ENCODE measurements around the gene RPS21.

RPS21 gene

DNA sequence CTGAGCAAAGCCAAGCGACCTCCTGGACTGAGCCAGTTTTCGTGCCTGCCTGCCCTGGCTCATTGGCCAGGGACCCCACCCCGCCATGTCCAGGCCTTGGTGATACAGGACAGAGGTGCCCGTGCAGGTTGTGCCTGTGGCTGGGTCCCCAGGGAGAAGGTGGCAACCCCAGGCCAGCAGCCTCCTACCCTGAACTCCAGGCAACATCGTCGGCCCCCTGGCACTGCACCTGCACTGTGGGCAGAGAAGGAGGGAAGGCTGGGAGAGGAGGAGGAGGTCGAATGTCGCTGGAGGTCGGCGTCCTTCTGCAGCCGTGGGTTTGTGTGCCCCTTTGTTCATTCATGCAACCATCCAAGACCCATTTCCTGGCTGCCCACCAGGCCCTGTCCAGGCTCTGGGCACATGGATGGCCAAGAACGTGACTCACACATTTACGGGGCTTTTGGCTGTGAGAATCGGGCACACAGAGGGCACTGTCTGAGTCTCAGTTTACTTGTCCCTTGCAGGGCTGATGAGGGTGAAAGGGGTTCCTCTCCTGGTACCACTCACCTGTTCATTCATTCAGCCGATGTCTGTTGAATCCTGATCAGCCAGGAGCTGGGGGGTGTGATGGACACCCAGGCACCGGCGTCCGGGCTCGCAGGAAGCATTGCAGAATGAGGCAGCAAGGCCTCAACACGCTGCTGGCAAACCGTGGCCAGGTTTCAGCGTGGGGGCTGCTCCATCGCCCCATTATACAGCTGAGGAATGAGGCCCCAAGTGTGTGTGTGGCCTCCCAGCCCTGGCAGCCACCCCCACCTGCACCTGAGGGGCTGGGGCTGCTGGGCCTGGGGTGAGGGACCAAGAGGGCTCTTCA is 42.8 kb downstream of the RPS21 start:
- Histone ChIP-seq H3K4me2 (ENCODE audit: low read length, poor library complexity, severe bottlenecking) (no peak overlapping the region), H3K23ac (ENCODE audit: low read length in 2 of 2) (no peak overlapping the region), H3K27me3 (ENCODE audit: control insufficient read depth in 1 of 2, insufficient read depth in 1 of 2, low read length in 2 of 2) (peaks cover 52 to 90% of the 10 kb centered on the region in 2 experiments), H4K91ac (ENCODE audit: low read length) (no peak overlapping the region), H3K4ac (ENCODE audit: low read depth in 1 of 2, low read length in 2 of 2) (no peak overlapping the region), H3K36me3 (ENCODE audit: control insufficient read depth in 1 of 2, insufficient read depth in 2 of 2, low read depth in 1 of 2, low read length in 2 of 2) (no peaks in the 10 kb centered on the region), H3K27ac (ENCODE audit: low read length, poor library complexity, severe bottlenecking) (no peak overlapping the region), H3K4me1 (ENCODE audit: control insufficient read depth, insufficient read depth, low read depth, low read length) (peaks cover 9% of the 10 kb centered on the region), H2AFZ (ENCODE audit: low read depth, low read length) (no peak overlapping the region), H2BK12ac (ENCODE audit: low read length in 2 of 2) (no peak overlapping the region), H2BK15ac (ENCODE audit: low read depth, poor library complexity, severe bottlenecking) (no peak overlapping the region), H3K14ac (ENCODE audit: low read length in 2 of 2) (no peak overlapping the region), H2BK5ac (ENCODE audit: low read depth, low read length, poor library complexity, severe bottlenecking) (no peak overlapping the region), H3K4me3 (ENCODE audit: insufficient read depth in 1 of 2, low read depth in 1 of 2, low read length in 2 of 2) (no peak overlapping the region), H3K18ac (ENCODE audit: low read depth in 1 of 2, low read length in 2 of 2) (no peak overlapping the region), H3K9ac (ENCODE audit: low read length) (no peak overlapping the region), H4K8ac (ENCODE audit: low read length) (no peak overlapping the region), H2AK5ac (ENCODE audit: low read length, severe bottlenecking) (no peak overlapping the region), H3K9me3 (ENCODE audit: control insufficient read depth, low read length) (no peaks in the 10 kb centered on the region), H2BK120ac (ENCODE audit: low read depth, low read length) (no peak overlapping the region), H3K79me1 (replicated peaks; ENCODE audit: low read length, poor library complexity, severe bottlenecking) (no peaks in the 10 kb centered on the region)
- WGBS: 87% methylated on average over 22 of the region's 23 CpGs
- DNase-seq: no peak

DNA sequence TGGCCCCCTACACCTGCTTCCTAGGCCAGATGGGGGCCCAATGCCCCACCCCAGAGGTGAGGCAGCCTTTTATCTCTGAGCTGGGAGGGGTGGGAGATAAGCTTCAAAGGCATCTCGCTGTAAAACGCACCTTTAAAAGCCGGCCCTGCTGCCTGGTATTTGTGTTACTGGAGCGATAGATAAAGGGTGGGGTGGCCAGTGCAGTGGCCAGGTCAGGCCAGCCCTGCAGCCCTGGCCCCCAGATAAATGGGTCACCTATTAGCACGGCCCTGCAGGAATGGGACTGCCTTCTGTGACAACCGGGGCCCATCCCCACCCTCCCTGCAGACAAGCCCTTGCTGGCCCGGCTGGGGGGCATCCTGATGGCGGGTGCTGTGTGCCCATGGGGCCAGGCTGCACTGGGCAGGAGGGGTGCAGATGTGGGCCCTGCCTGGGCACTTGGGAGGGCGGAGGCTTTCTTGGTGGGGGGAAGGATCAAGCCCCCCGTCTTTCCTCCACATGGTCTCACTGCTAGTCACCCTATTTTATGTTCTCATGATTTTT is 43.5 kb downstream of the RPS21 start:
- H3K36me3 ChIP-seq (ENCODE audit: control insufficient read depth in 1 of 2, insufficient read depth in 2 of 2, low read depth in 1 of 2, low read length in 2 of 2): no peaks in the 10 kb centered on the region
- no peak overlapping the region for H3K9ac ChIP-seq (ENCODE audit: low read length)
- H3K4me2 ChIP-seq (ENCODE audit: low read length, poor library complexity, severe bottlenecking): no peak overlapping the region
- no peak overlapping the region for H3K14ac ChIP-seq (ENCODE audit: low read length in 2 of 2)
- H2AK5ac ChIP-seq (ENCODE audit: low read length, severe bottlenecking): no peak overlapping the region
- no peak for DNase-seq
- H3K4ac ChIP-seq (ENCODE audit: low read depth in 1 of 2, low read length in 2 of 2): no peak overlapping the region
- H2BK5ac ChIP-seq (ENCODE audit: low read depth, low read length, poor library complexity, severe bottlenecking): no peak overlapping the region
- H4K8ac ChIP-seq (ENCODE audit: low read length): no peak overlapping the region
- no peak overlapping the region for H3K18ac ChIP-seq (ENCODE audit: low read depth in 1 of 2, low read length in 2 of 2)
- H2BK15ac ChIP-seq (ENCODE audit: low read depth, poor library complexity, severe bottlenecking): no peak overlapping the region
- 47% methylated on average over 7 of the region's 10 CpGs for WGBS
- H3K9me3 ChIP-seq (ENCODE audit: control insufficient read depth, low read length): no peaks in the 10 kb centered on the region
- peaks cover 8% of the 10 kb centered on the region for H3K4me1 ChIP-seq (ENCODE audit: control insufficient read depth, insufficient read depth, low read depth, low read length)
- H3K27ac ChIP-seq (ENCODE audit: low read length, poor library complexity, severe bottlenecking): no peak overlapping the region
- no peak overlapping the region for H2AFZ ChIP-seq (ENCODE audit: low read depth, low read length)
- no peak overlapping the region for H4K91ac ChIP-seq (ENCODE audit: low read length)
- H2BK12ac ChIP-seq (ENCODE audit: low read length in 2 of 2): no peak overlapping the region
- H3K27me3 ChIP-seq (ENCODE audit: control insufficient read depth in 1 of 2, insufficient read depth in 1 of 2, low read length in 2 of 2): peaks cover 59 to 90% of the 10 kb centered on the region in 2 experiments
- no peaks in the 10 kb centered on the region for H3K79me1 ChIP-seq (replicated peaks; ENCODE audit: low read length, poor library complexity, severe bottlenecking)
- H3K4me3 ChIP-seq (ENCODE audit: insufficient read depth in 1 of 2, low read depth in 1 of 2, low read length in 2 of 2): no peak overlapping the region
- no peak overlapping the region for H2BK120ac ChIP-seq (ENCODE audit: low read depth, low read length)
- no peak overlapping the region for H3K23ac ChIP-seq (ENCODE audit: low read length in 2 of 2)

DNA sequence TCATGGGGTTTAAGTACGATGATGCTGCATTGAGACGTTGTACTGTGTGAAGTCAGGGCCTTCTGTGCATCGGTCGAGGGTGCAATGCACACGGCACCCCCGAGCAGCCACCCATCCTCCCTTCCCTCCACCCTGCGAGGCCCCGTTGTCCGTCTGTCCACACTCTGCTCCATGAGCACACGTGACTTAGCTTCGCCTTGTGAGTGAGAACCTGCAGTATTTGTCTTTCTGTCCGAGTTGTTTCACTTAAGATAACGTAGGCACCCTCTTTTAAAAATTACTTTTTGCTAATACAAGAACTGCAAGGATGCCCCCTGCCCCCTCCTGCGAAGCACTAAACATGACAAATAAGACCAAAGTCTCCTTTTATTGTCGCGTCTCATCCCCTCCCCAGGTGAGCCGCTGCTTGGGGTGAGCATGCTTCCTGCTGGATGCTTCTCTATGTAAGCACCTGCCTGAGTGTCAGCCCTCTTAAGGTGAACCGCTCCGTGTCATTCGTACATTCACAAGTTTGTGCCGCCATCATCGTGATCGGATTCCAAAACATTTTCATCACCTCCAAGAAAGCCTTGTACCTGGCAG is 44.1 kb downstream of the RPS21 start:
- Histone ChIP-seq H3K4me2 (ENCODE audit: low read length, poor library complexity, severe bottlenecking) (no peak overlapping the region), H2BK120ac (ENCODE audit: low read depth, low read length) (no peak overlapping the region), H3K18ac (ENCODE audit: low read depth in 1 of 2, low read length in 2 of 2) (no peak overlapping the region), H4K8ac (ENCODE audit: low read length) (no peak overlapping the region), H3K27ac (ENCODE audit: low read length, poor library complexity, severe bottlenecking) (no peak overlapping the region), H3K4me3 (ENCODE audit: insufficient read depth in 1 of 2, low read depth in 1 of 2, low read length in 2 of 2) (no peak overlapping the region), H2AFZ (ENCODE audit: low read depth, low read length) (no peak overlapping the region), H3K4ac (ENCODE audit: low read depth in 1 of 2, low read length in 2 of 2) (no peak overlapping the region), H3K9ac (ENCODE audit: low read length) (no peak overlapping the region), H2BK12ac (ENCODE audit: low read length in 2 of 2) (no peak overlapping the region), H2BK5ac (ENCODE audit: low read depth, low read length, poor library complexity, severe bottlenecking) (no peak overlapping the region), H3K79me1 (replicated peaks; ENCODE audit: low read length, poor library complexity, severe bottlenecking) (no peaks in the 10 kb centered on the region), H3K36me3 (ENCODE audit: control insufficient read depth in 1 of 2, insufficient read depth in 2 of 2, low read depth in 1 of 2, low read length in 2 of 2) (no peaks in the 10 kb centered on the region), H4K91ac (ENCODE audit: low read length) (no peak overlapping the region), H2BK15ac (ENCODE audit: low read depth, poor library complexity, severe bottlenecking) (no peak overlapping the region), H3K27me3 (ENCODE audit: control insufficient read depth in 1 of 2, insufficient read depth in 1 of 2, low read length in 2 of 2) (peaks cover 65 to 93% of the 10 kb centered on the region in 2 experiments), H3K23ac (ENCODE audit: low read length in 2 of 2) (no peak overlapping the region), H2AK5ac (ENCODE audit: low read length, severe bottlenecking) (no peak overlapping the region), H3K9me3 (ENCODE audit: control insufficient read depth, low read length) (no peaks in the 10 kb centered on the region), H3K4me1 (ENCODE audit: control insufficient read depth, insufficient read depth, low read depth, low read length) (peaks cover 8% of the 10 kb centered on the region), H3K14ac (ENCODE audit: low read length in 2 of 2) (no peak overlapping the region)
- DNase-seq: no peak
- 67% methylated on average over 23 of the region's 23 CpGs for WGBS

Measured in mesenchymal stem cell (in vitro differentiated cells and primary cell).